Activated CD4-positive, CD25-positive, alpha-beta regulatory T cell (primary cell): ENCODE measurements around the gene RNF186.
"Not testable (repeated sequence)": the region's sequence is repeated elsewhere in the genome, so short reads cannot be mapped to it uniquely, and the experiment has no call there.

ENCODE experiments used
- DNase-seq, 4 experiments: peaks; one replicate each; lab custom pipeline; 2025; lab: John Stamatoyannopoulos, UW

The RNF186 gene

GRCh38 chr1:19814681-19815503 lies at the start of gene RNF186:
Gene RNF186, minus strand, starts transcription at chr1:19815283. Its CDS starts 182 bp downstream, at chr1:19815101.
- DNase-seq, result no peak

GRCh38 chr1:19864570-19865160 lies 49.6 kb upstream of the RNF186 start:
- no peak for DNase-seq

GRCh38 chr1:19862944-19863343 lies 47.9 kb upstream of the RNF186 start:
- DNase-seq, result no peak

GRCh38 chr1:19861842-19862530 lies 46.9 kb upstream of the RNF186 start:
- DNase-seq, result no peak

DNA sequence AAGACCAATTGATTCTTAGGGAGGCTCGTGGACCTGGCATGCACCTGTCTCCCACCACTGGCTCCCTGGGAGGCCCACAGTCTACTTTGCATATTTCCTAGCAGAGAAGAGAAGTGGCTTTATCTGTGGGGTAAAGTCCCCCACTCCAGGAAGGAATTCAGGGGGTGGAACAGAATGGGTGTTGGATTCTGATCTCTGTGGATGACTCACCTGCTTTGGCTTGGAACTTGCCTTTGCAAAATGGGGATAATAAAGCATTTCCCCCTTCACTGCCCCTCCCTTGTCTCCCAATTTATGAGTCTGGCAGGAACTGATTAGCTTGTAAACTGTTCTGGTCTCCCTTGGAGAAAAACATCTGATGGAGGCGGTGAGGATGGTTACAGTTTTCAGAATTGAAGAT lies 46.0 kb upstream of the RNF186 start:
- no peak for DNase-seq

DNA sequence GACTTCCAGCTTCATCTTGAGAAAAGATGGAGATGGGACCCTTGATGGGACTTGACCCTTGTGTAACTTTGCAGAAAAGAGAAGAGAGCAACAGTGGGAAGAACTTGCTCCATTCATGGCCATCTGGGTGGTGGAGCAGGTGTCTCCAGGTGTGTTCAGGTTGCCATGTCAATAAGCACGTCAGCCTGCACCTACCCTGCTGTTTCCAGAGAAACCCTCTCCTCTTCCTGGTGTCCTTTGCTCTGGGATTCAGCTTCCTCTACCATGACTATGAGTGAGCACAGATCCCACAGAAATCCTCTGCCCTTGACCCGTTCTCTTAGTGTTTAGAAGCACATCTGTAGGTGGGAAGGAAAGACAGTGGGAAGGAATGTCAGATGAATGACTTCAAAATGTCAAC lies 45.3 kb upstream of the RNF186 start:
- no peak for DNase-seq

GRCh38 chr1:19859876-19860275 lies 44.8 kb upstream of the RNF186 start:
- DNase-seq, result no peak

DNA sequence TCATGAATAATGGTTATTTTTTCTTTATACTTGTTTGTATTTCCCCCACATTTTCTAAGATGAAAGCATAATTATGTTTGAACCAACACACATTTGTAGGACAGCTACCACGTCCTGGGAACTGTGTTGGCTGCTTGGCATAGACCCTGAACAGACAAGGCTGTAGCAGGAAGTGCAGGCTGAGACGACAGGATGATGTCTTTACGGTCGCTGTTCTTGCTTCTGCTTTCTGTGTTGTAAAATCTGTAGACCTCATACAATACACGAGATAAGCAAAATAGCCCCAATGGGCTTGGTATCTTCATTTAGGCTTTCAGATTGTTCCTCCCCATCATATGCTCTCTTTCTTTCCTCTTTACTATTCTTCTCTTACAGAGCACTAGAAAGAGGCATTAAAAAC lies 43.8 kb upstream of the RNF186 start:
- DNase-seq, result no peak

GRCh38 chr1:19854866-19855265 lies 39.8 kb upstream of the RNF186 start:
- DNase-seq, result no peak

DNA sequence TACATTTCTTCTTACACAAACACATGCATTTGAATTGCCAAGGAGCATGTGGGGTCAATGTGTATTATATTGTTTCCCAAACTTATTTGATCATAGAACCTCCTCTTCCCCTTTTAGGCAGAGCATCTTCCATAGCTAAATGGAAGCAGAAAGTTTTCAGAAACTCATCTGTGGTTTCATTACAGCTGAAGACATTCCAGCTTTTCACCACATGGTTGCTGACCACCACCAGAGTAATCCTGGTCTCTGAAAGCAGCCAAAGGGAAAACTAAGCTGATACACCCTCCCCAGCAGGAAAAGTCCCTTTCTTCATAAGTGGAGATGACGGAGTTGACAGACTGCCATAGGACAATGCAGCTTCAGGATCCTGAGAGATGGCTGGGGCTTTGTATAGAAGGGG lies 37.0 kb upstream of the RNF186 start:
- DNase-seq, result no peak

- DNase-seq, result no peak
Observed at GRCh38 chr1:19850214-19850613, 35.1 kb upstream of the RNF186 start.

DNA sequence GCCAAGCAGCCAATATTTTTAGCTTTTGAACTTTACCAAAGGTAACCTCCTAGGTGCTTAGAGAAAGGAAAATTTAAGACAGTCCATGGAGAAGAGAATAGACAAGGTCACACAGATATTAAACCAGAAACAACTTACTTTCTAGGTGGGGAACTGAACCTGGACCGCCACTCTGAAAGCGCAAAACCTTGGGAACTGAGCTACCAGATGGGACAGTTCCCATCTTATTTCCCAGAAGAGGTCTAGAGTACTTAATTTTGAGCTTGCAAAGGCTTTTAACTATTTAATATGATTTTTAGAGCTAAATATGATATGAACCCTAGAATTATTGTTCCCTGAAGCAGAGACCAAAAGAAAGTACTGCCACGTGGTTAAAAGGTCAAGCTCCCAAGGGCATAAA lies 34.2 kb upstream of the RNF186 start:
- not testable (repeated sequence) for DNase-seq

GRCh38 chr1:19847334-19847733 lies 32.3 kb upstream of the RNF186 start:
- DNase-seq, result not testable (repeated sequence)

- no peak for DNase-seq
Observed at GRCh38 chr1:19846338-19846737, 31.3 kb upstream of the RNF186 start.

- DNase-seq, result no peak
Observed at GRCh38 chr1:19845555-19845954, 30.5 kb upstream of the RNF186 start.

GRCh38 chr1:19844731-19845495 lies 29.8 kb upstream of the RNF186 start:
- DNase-seq, result no peak

- DNase-seq, result no peak
Observed at GRCh38 chr1:19840228-19840627, 25.1 kb upstream of the RNF186 start.

- DNase-seq, result no peak
Observed at GRCh38 chr1:19837866-19838265, 22.8 kb upstream of the RNF186 start.

- DNase-seq, result no peak
Observed at GRCh38 chr1:19835578-19835977, 20.5 kb upstream of the RNF186 start.

DNA sequence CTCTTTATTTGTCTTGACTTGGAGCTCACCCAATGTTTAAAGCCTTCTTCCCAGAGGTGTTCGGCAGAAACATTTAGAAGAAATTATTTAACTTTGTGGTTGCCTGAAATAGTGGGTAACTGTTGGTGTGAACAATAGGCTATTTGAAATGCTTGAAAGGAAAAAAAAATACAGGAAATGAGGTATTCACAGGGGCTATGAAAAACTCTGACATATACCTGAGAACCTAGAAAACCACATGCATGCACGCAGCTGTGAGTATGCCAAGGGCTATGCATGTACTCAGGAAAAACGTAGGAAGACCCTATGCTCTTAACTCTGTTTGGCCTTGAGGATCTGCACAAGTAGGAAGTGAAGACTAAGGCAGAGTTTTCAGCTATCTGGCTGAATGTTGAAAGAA lies 16.4 kb upstream of the RNF186 start:
- DNase-seq, result no peak

- DNase-seq, result no peak
Observed at GRCh38 chr1:19828546-19828945, 13.5 kb upstream of the RNF186 start.

DNA sequence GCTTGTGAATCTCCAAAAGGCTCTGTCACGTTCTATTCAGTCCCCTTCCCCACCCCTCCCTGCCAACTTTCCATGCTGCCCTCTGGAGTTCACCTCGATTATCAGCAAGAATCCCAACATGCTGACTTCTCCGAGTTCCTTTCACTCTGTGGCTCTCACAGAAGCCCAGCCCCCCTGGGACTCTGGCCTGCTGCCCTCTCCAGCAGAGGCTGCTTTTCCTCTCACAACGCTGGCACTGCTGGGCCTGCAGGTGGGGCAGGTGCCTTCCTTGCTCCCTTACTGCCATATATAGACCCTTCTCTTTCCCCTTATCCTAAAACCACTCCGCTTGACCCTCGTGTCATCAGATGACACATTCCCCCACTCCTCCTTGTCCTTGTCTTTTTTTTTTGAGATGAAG lies 10.2 kb upstream of the RNF186 start:
- DNase-seq, result no peak
